Activated naive CD4-positive, alpha-beta T cell treated with anti-CD3 and anti-CD28 coated beads for 36 hours (primary cell): ENCODE results near the gene PCYT1B. TPM values are rescaled to one million over a fixed set of nuclear protein-coding genes. Genes with fewer than 3 reads are reported as not detected.

Experiments
- CTCF ChIA-PET: fragments of 350-600 bp; sonication (Branson Sonifier 250); formaldehyde crosslinking; loops from one replicate; lab custom pipeline; 2021; ENCODE audit warnings: antibody characterized with exemption; lab: Charles Lee
- DNase-seq: peaks from one replicate; pipeline ENCODE4 v3.0.0-alpha.2; 2020
- H3K27ac Mint-ChIP-seq: one replicate; pipeline ENCODE4 v1.8.0; 2021; ENCODE audit warnings: mild to moderate bottlenecking, mixed read lengths
- H3K27me3 Mint-ChIP-seq: one replicate; pipeline ENCODE4 v1.8.0; 2021; ENCODE audit warnings: low read depth, mixed read lengths
- H3K36me3 Mint-ChIP-seq: one replicate; pipeline ENCODE4 v1.8.0; 2021; ENCODE audit warnings: low read depth, mixed read lengths
- H3K4me1 Mint-ChIP-seq: one replicate; pipeline ENCODE4 v1.8.0; 2021; ENCODE audit warnings: low read depth, mixed read lengths
- H3K4me3 Mint-ChIP-seq: one replicate; pipeline ENCODE4 v1.8.0; 2021; ENCODE audit warnings: mild to moderate bottlenecking, moderate library complexity, mixed read lengths
- H3K9me3 Mint-ChIP-seq: one replicate; pipeline ENCODE4 v1.8.0; 2021; ENCODE audit warnings: mixed read lengths
- intact Hi-C: fragments of 100-400 bp; cut with micrococcal nuclease; formaldehyde crosslinking; loops from one replicate; pipeline ENCODE4 v1.15.1; 2023
- total RNA-seq, 2 experiments: library from RNA; stranded (reverse); gene quantifications; one replicate each; pipeline ENCODE4 v1.2.3, GENCODE V29; 2021

The PCYT1B gene
- under 1 TPM in 1 of 2 experiments, not detected in 1; 0.17 TPM for total RNA-seq

DNA sequence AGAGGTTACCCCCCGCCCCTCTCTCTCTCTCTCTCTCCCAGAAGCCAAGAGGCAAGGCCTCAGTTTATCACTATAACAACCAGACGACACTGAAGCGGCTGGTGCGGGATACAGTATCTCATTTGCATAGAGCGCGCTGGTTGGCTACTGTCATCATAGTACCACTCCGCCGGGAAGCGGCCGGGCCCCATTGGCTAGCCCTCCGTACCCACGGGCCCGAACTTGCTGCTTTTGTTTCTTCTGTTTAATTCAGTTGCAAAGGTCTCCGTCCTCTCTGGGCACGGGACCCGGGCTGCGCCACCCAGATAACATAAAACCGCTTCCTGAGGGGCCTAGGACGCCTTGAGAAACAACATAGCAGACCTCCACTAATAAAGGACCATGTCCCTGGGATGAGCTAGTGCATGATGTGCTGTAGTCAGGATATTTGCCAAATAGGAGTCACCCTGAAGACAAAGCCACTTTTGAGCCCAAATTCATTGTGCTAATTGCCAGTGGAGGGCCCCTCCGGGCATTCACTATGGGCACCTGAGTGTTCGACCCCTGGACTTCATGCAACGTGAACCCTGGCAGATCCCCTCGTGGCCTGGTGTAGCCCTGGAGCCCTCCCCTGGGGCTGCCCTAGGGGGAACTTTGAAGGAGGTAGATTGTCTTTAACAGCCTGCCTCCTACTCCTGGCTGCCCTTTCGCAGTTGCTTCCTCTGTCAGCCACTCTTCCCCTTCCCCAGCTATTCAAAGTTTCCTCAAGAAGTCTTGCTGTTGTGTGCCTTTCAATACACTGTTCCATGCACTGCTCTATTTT is at the start of gene PCYT1B:
PCYT1B (minus strand) TSS at position 91 of the 802 bp plus-strand sequence. CDS start 242 bp downstream, outside the sequence.
- peak; percentile 72 for DNase-seq
- Mint-ChIP-seq H3K27ac (no peak within 1 kb of the TSS), H3K4me3 (peak within 1 kb of the TSS; percentile 68), H3K9me3 (no peaks in the 10 kb centered on the region), H3K4me1 (peaks cover 11% of the 10 kb centered on the region), H3K36me3 (no peaks in the 10 kb centered on the region), H3K27me3 (peaks cover 6% of the 10 kb centered on the region)
- intact Hi-C loops: loop anchor here (10.0 kb wide), 1 partner anchor 253 kb away; no protein-coding TSS in a partner anchor
- CTCF ChIA-PET: interaction anchor here (1.2 to 1.5 kb wide), 2 partner anchors 29 to 277 kb away, joined by 3 to 4 read pairs; no protein-coding TSS in a partner anchor

DNA sequence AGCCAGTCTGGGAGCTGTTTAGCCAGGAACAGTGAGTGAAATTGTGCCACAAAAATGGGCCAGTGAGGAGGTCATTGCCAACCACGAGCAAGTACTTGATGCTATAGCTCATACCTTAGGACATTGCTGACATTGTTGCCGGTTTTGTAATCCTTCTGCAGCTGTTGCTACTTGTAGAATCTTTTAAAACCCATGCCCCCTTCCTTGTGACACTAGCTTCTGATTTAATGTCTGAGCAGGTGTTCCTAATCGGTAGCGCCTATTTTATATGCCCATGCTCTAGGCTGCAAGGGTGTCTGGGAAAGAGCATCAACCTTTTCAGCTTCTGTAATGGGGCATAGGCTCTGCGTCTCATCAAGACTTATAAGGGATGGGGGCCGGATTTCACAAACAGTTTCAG is 49.1 kb upstream of the PCYT1B start:
- intact Hi-C loops: no loop called here
- CTCF ChIA-PET: interaction anchor here (2.0 kb wide), 1 partner anchor 23 kb away, joined by 4 read pairs; no protein-coding TSS in a partner anchor
- peaks cover 17% of the 10 kb centered on the region for H3K4me1 Mint-ChIP-seq

DNA sequence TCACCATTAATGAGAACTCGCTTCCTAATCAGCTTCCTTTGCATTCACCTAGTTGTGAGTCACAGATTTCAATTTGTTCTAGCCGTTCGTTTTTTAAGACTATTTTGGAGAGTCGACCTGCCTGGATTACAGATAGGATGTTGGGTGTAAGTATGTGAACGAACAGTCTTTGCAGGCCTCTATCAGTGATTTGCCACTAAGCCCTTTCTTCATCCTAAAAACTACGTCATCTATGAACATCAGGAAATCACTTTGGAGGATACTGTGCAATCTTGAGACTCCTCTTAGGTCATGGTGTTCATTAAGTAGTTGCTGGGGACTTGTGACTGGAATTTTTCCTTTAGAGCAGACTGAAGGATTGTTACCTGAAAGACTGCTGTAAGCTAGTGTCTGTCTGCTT is 47.7 kb upstream of the PCYT1B start:
- H3K36me3 Mint-ChIP-seq: peaks cover 13% of the 10 kb centered on the region
- no peak overlapping the region for H3K27ac Mint-ChIP-seq
- no peak for DNase-seq
- CTCF ChIA-PET: no interaction called here
- H3K4me3 Mint-ChIP-seq: peak overlapping the region; percentile 90
- intact Hi-C loops: no loop called here
- peaks cover 17% of the 10 kb centered on the region for H3K4me1 Mint-ChIP-seq
- no peaks in the 10 kb centered on the region for H3K9me3 Mint-ChIP-seq
- H3K27me3 Mint-ChIP-seq: no peaks in the 10 kb centered on the region

More for the DNA sequence above, 49.1 kb upstream of the PCYT1B start:
- Mint-ChIP-seq H3K36me3 (peaks cover 18% of the 10 kb centered on the region), H3K9me3 (no peaks in the 10 kb centered on the region), H3K4me3 (no peak overlapping the region), H3K27me3 (no peaks in the 10 kb centered on the region), H3K27ac (no peak overlapping the region)
- DNase-seq: no peak

DNA sequence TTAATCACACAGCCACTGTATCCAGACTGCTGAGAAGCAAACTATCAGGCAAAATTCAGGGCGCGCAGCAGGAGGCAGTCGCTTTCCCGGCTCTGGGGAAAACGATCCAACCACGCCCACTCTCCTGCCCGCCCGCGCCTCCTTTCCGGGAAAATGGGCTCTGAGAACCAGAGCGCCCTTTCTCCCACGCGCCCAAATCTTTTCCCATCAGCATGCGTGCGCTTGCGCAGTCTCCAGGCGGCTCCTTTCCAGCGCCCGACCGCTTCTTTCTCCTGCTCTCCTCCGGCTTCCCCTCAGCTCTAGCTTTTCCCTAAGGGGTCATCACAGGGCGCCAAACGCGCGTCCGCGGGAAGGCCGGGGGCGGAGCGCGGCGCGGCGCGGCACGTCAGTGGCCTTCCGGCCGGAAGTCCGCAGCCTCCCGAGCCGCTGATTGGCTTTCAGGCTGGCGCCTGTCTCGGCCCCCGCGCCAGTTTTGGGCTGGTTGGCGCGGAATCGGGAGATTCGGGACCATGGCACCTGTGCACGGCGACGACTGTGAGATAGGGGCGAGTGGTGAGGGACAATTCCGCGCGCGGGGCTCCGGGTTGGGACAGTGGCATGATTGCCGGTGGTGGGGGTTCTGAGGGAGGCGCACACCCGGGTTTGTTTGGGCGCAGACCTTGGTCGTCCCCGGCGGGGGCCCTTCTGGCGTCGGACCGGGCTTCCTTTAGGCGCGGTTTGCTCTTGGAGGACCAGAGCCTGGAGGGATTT is 46.5 kb upstream of the PCYT1B start, which contains the start of gene POLA1:
POLA1 (plus strand) TSS at position 466 of the 750 bp plus-strand sequence; CDS start at position 510, 44 bp downstream.
- intact Hi-C loops: loop anchor here (1.0 to 2.0 kb wide), 2 partner anchors 10 to 543 kb away; no protein-coding TSS in a partner anchor
- H3K36me3 Mint-ChIP-seq: peaks cover 10% of the 10 kb centered on the region
- H3K9me3 Mint-ChIP-seq: no peaks in the 10 kb centered on the region
- H3K4me1 Mint-ChIP-seq: peaks cover 17% of the 10 kb centered on the region
- CTCF ChIA-PET: no interaction called here
- no peaks in the 10 kb centered on the region for H3K27me3 Mint-ChIP-seq
- peak; percentile 81 for DNase-seq
- H3K4me3 Mint-ChIP-seq: peak within 1 kb of the TSS; percentile 90
- H3K27ac Mint-ChIP-seq: peak within 1 kb of the TSS; percentile 88

DNA sequence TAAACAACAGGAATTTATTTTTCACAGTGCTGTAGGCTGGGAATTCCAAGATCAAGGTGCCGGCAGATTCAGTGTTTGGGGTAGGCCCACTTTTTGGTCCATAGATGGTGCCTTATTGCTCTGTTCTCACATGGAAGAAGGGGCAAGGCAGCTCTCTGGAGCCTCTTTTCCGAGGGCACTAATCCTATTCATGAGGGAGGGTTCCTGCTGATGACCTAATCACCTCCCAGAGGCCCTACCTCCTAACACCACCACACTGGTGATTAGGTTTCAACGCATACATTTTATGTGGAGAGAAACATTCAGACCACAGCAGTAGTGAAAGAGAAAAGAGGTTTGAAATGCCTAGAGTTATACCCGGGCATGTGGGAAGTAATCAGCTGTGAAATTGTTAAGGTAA is 45.2 kb upstream of the PCYT1B start:
- H3K4me3 Mint-ChIP-seq: no peak overlapping the region
- intact Hi-C loops: loop anchor here (2.0 kb wide), 1 partner anchor 542 kb away; no protein-coding TSS in a partner anchor
- H3K36me3 Mint-ChIP-seq: peaks cover 10% of the 10 kb centered on the region
- H3K4me1 Mint-ChIP-seq: peaks cover 17% of the 10 kb centered on the region
- no peak overlapping the region for H3K27ac Mint-ChIP-seq
- CTCF ChIA-PET: interaction anchor here (0.7 kb wide), 1 partner anchor 16 kb away, joined by 3 read pairs; no protein-coding TSS in a partner anchor
- no peaks in the 10 kb centered on the region for H3K27me3 Mint-ChIP-seq
- no peaks in the 10 kb centered on the region for H3K9me3 Mint-ChIP-seq
- no peak for DNase-seq

DNA sequence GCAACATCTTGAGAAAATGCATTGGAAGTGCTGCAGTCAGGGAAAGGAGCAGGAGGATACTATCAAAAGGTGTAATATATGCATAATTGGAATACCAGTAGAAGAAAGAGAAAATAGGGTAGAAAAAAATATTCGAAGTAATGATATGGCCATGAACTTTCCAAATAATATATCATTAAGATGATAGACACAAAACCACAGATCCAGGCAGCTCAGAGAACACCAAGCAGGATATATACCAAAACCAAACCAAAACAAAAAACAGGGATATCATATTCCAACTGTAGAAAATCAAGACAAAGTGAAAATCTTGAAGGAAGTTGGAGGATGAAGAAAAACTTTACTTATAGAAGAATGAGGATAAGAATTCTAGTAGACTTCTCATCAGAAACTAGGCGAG is 36.9 kb upstream of the PCYT1B start:
- H3K4me1 Mint-ChIP-seq: peaks cover 19% of the 10 kb centered on the region
- H3K9me3 Mint-ChIP-seq: peaks cover 5% of the 10 kb centered on the region
- intact Hi-C loops: loop anchor here (5.0 kb wide), 1 partner anchor 1022 kb away; no protein-coding TSS in a partner anchor
- H3K27ac Mint-ChIP-seq: no peak overlapping the region
- peaks cover 2% of the 10 kb centered on the region for H3K36me3 Mint-ChIP-seq
- H3K4me3 Mint-ChIP-seq: no peak overlapping the region
- CTCF ChIA-PET: no interaction called here
- no peak for DNase-seq
- peaks cover 3% of the 10 kb centered on the region for H3K27me3 Mint-ChIP-seq

DNA sequence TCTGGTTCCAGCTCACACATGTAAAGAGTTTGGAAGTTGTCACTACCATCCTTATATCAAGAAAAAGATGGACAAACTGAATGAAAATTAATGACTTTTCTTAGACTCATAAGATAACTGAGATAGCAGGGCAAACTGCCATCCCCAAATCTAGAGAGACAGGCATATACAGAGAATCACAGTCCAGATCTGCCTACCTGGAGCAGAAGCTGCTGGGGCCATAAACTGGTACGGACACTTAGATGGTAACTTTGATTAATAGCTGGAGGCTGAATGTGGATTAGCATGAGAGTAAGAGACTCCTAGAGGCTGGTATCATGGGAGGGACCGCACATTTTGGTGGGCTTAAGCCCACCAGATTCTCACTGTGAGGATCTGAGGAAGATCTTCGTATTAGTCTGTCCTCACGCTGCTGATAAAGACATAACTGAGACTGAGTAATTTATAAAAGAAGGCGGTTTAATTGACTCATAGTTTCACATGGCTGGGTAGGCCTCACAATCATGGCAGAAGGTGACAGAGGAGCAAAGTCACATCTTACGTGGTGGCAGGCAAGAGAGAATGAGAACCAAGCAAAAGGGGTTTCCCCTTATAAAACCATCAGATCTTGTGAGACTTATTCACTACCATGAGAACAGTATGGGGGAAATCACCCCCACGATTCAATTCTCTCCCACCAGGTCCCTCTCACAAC is 35.7 kb upstream of the PCYT1B start:
- H3K27me3 Mint-ChIP-seq: peaks cover 6% of the 10 kb centered on the region
- peaks cover 2% of the 10 kb centered on the region for H3K36me3 Mint-ChIP-seq
- H3K9me3 Mint-ChIP-seq: peaks cover 5% of the 10 kb centered on the region
- CTCF ChIA-PET: interaction anchor here (0.8 kb wide), 1 partner anchor 60 kb away, joined by 7 read pairs; no protein-coding TSS in a partner anchor
- H3K4me3 Mint-ChIP-seq: no peak overlapping the region
- peaks cover 19% of the 10 kb centered on the region for H3K4me1 Mint-ChIP-seq
- peak overlapping the region; percentile 59 for H3K27ac Mint-ChIP-seq
- intact Hi-C loops: loop anchor here (1.0 to 5.0 kb wide), 7 partner anchors 10 to 1021 kb away; partner anchors contain the start of gene POLA1
- DNase-seq: peak; percentile 72

DNA sequence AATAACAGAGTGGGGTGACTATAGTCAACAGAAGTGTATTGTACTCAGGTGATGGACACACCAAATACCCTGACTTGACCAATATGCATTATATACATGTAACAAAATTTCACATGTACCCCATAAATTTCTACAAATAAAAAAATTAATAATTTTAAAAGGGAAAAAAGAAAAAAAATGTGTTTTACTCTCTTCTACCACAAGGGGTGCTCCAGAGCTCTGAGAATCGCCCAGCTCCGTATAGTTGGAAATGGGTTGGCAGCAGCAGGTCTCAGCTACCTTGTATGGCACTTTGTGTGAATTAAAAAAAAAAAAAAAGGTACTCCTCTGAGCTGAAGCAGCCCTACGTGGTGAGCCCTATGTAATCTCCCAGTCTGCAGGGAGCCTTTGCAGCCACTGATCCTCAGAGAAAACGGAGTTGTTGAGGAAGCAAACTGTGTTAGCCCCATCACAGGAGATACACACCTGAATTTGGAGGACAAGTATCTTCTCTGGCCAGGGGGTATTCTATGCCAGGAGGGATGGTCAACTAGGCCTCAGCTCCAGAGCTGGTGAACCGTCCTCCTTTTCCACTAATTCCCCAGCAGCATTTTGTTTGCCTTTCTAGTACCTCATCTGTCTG is 29.4 kb upstream of the PCYT1B start:
- intact Hi-C loops: loop anchor here (10.0 kb wide), 1 partner anchor 348 kb away; no protein-coding TSS in a partner anchor
- Mint-ChIP-seq H3K27me3 (peaks cover 6% of the 10 kb centered on the region), H3K27ac (no peak overlapping the region)

DNA sequence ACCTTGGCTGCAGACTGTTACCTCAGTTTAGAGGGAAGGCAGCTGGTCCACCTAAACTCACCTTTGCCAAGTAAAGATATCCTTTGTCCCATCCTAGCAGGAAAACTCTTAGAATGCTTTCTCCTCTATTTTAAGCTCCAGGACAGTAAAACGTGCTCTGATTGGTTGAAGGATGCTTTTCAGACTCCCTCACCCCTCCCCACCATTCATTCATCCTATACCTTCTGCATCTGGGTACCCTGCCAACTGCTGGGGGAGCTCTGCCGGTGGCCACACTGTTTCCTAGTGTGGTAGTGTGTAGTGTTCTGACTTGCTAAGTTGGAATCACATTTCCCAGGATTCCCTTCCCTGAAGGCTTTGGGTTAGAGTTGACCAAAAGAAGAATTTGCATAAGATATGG is 26.3 kb upstream of the PCYT1B start:
- intact Hi-C loops: loop anchor here (10.0 kb wide), 1 partner anchor 351 kb away; no protein-coding TSS in a partner anchor
- Mint-ChIP-seq H3K9me3 (no peaks in the 10 kb centered on the region), H3K4me3 (no peak overlapping the region), H3K4me1 (no peaks in the 10 kb centered on the region), H3K36me3 (no peaks in the 10 kb centered on the region), H3K27ac (no peak overlapping the region), H3K27me3 (peaks cover under 1% of the 10 kb centered on the region)
- DNase-seq: no peak
- CTCF ChIA-PET: interaction anchor here (1.4 kb wide), 1 partner anchor 24 kb away, joined by 4 read pairs; no protein-coding TSS in a partner anchor

More for the DNA sequence above, 29.4 kb upstream of the PCYT1B start:
- CTCF ChIA-PET: interaction anchor here (0.5 to 1.4 kb wide), 10 partner anchors 16 to 507 kb away, joined by 3 to 4 read pairs (median 3); partner anchors contain the start of gene PCYT1B
- no peaks in the 10 kb centered on the region for H3K9me3 Mint-ChIP-seq
- H3K4me3 Mint-ChIP-seq: no peak overlapping the region
- DNase-seq: peak; percentile 6
- H3K4me1 Mint-ChIP-seq: no peaks in the 10 kb centered on the region
- no peaks in the 10 kb centered on the region for H3K36me3 Mint-ChIP-seq

DNA sequence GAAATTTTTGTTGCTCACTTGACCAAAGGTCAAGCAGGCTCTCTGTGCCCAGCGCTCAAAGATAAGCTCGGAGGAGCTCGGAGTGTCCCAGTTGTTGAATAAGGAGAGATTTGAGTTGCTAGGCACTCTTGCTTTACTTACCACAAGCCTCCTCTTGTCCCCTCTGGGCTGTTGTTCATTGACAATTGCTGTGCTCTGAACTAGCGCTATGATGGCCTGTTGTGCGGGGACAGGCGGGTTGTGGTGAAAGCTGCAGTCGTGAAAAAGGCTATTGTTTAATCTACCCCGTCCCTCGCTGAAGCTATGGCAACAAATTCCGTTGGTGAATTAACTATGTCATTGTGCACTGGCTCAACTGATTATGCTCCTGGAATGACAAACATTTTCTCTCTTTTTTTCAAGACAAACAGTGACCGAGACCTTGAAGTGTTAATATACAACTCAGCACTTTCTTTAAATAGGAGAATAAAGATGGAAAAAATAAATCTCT is 25.6 kb upstream of the PCYT1B start:
- H3K9me3 Mint-ChIP-seq: no peaks in the 10 kb centered on the region
- DNase-seq: no peak
- H3K4me3 Mint-ChIP-seq: no peak overlapping the region
- CTCF ChIA-PET: interaction anchor here (0.6 to 1.4 kb wide), 2 partner anchors 24 to 166 kb away, joined by 3 to 4 read pairs; no protein-coding TSS in a partner anchor
- intact Hi-C loops: loop anchor here (10.0 kb wide), 1 partner anchor 352 kb away; no protein-coding TSS in a partner anchor
- H3K27ac Mint-ChIP-seq: no peak overlapping the region
- no peaks in the 10 kb centered on the region for H3K36me3 Mint-ChIP-seq
- no peaks in the 10 kb centered on the region for H3K27me3 Mint-ChIP-seq
- no peaks in the 10 kb centered on the region for H3K4me1 Mint-ChIP-seq

DNA sequence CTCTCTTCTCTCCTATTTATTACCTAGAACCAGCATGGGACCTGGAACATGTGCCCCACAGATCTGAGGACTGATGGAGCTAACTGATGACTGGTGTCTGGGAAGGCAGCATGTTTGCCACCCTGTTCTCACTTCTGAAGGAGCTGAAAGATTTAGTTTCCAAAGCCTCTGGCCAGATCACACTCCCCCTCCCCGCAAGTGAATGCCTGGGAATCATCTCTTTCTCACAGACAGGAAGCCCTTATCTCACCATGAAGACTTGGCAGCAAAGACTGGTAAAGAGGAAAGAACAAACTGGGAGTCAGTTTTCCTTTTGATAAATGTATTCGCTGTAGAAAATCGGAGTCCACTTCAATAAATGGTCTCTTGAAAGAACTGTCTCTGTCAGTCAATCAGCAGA is 21.0 kb upstream of the PCYT1B start:
- CTCF ChIA-PET: no interaction called here
- Mint-ChIP-seq H3K4me3 (no peak overlapping the region), H3K36me3 (no peaks in the 10 kb centered on the region), H3K27me3 (no peaks in the 10 kb centered on the region), H3K9me3 (no peaks in the 10 kb centered on the region), H3K27ac (no peak overlapping the region), H3K4me1 (no peaks in the 10 kb centered on the region)
- DNase-seq: no peak
- intact Hi-C loops: no loop called here
